ENCODE results near the gene XYLT1.

DNA sequence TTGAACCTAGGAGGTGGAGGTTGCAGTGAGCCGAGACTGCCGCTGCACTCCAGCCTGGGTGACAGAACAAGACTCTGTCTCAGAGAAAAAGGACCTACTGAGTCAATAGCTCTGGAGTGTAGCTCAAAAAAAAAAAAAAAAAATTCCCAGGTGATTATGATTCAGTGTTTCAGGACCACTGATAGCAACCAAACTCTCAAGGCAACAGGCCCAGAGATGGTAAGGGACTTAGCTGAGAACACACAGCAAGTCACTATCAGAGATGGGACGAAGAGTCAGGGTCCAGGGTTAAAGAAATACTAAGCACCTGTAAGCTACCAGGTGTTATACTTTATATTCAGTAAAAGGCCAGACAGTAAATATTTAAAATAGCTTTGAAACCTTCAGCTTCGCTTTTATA is 335.3 kb downstream of the XYLT1 start:
- TF ChIP-seq CTCF (IDR thresholded peaks at IDR 0.05; ENCODE audit: low read depth, low read length, poor library complexity, severe bottlenecking) (no peak), EZH2phosphoT487 (IDR thresholded peaks at IDR 0.05; ENCODE audit: borderline replicate concordance, low read length) (no peak)

All from DOHH2 (cell line).